BE2C (cell line): ENCODE data around the gene DLL3.
A peak's percentile ranks its signal among the peaks of the same experiment; 100 is the strongest.

Source experiments
- DNase-seq: peaks from one replicate; pipeline ENCODE4 v3.0.0-alpha.2; 2020
- H3K27me3 ChIP-seq: fragments of 250-450 bp; sonication (Bioruptor Pico); 2 replicates; pipeline ENCODE4 v1.5.1; 2020; ENCODE audit warnings: mild to moderate bottlenecking
- H3K36me3 ChIP-seq: fragments of 250-450 bp; sonication (Bioruptor Pico); 2 replicates; pipeline ENCODE4 v1.5.1; 2020; ENCODE audit warnings: mild to moderate bottlenecking
- H3K4me1 ChIP-seq: fragments of 250-450 bp; sonication (Bioruptor Pico); 2 replicates; pipeline ENCODE4 v1.5.1; 2020
- H3K4me3 ChIP-seq: 2 replicates; pipeline ENCODE4 v1.5.1; 2011; ENCODE audit warnings: low read depth, low read length
- H3K9me3 ChIP-seq: fragments of 250-450 bp; sonication (Bioruptor Pico); 2 replicates; pipeline ENCODE4 v1.5.1; 2020
- CTCF ChIP-seq: IDR thresholded peaks from 2 replicates; pipeline ENCODE4 v1.5.1; 2012; ENCODE audit warnings: mild to moderate bottlenecking, low read depth, low read length

The DLL3 gene

GRCh38 chr19:39494661-39495060 lies 4.1 kb upstream of the DLL3 start:
- Histone ChIP-seq H3K36me3 (peaks cover 19% of the 10 kb centered on the region), H3K9me3 (no peaks in the 10 kb centered on the region), H3K4me3 (no peak overlapping the region), H3K27me3 (no peaks in the 10 kb centered on the region), H3K4me1 (0 out of 2 replicates have a peak, but pooled peaks cover 5% of the 10 kb centered on the region)
- no peak for TF ChIP-seq CTCF
- DNase-seq: no peak

GRCh38 chr19:39496063-39496462 lies 2.7 kb upstream of the DLL3 start:
- Histone ChIP-seq H3K4me1 (0 out of 2 replicates have a peak, but pooled peaks cover 5% of the 10 kb centered on the region), H3K27me3 (no peaks in the 10 kb centered on the region), H3K4me3 (no peak overlapping the region), H3K9me3 (no peaks in the 10 kb centered on the region), H3K36me3 (peaks cover 9% of the 10 kb centered on the region)
- TF ChIP-seq CTCF: no peak
- DNase-seq: no peak

- Histone ChIP-seq H3K4me1 (0 out of 2 replicates have a peak, but pooled peaks cover 5% of the 10 kb centered on the region), H3K9me3 (no peaks in the 10 kb centered on the region), H3K36me3 (peaks cover 8% of the 10 kb centered on the region), H3K4me3 (peak overlapping the region; percentile 76), H3K27me3 (no peaks in the 10 kb centered on the region)
- DNase-seq: no peak
- no peak for TF ChIP-seq CTCF
Observed at GRCh38 chr19:39497701-39497995, 1.1 kb upstream of the DLL3 start.

DNA sequence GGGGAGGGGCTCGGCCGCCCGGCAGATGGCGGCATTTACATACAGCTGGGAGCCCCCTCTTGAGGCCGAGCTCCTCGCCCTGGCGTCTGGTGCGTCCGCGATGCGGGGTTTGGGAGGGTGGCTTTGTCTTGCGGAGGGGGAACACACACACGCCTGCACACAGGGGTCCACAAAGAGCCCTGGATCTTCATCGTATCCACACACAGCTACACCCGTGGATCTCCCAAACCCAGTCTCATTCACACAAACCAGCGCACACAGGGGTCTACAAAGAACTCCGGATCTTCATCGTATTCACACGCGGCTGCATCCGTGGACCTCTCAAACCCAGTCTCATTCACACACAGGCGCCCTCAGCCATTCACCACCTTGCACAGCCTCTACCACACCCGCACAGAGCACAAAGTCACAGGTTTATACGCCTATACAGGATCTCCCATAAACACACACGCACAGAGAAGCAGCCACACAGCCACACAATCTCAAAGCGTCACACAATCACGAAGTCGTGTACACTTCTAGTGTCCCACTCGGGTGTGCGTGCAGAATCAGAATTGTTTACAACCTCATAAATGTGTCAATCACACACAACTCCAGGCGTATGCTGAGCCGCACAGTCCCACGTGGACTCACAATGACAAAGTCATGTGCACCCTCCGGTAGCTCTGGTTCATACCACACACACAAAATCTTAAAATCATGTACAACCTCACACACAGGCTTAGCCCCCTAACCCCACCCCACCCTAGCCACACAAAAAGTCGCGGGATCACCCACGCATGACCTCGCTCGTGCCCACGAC lies 550 bp upstream of the DLL3 start:
- no peaks in the 10 kb centered on the region for H3K9me3 ChIP-seq
- peak; percentile 46 for TF ChIP-seq CTCF
- peak; percentile 93 for DNase-seq
- peak overlapping the region; percentile 76 for H3K4me3 ChIP-seq
- H3K4me1 ChIP-seq: 0 out of 2 replicates have a peak, but pooled peaks cover 5% of the 10 kb centered on the region
- no peaks in the 10 kb centered on the region for H3K27me3 ChIP-seq
- peaks cover 8% of the 10 kb centered on the region for H3K36me3 ChIP-seq

DNA sequence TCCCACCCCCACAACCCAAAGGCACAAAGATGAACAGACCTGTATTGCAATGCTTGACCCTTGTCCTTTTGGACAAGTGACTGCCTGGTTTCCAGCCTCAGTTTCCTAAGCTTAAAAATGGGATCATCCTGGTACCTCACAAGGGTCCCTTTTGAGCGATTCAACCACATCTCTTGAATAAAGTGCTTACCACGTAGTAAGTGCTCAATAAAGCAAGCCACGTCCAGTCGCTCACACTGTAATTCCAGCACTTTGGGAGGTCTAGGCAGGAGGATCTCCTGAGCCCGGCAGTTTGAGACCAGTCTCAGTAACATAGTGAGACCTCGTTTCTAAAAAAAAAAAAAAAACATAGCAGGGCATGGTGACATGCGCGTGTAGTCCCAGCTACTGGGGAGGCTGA lies 1.2 kb downstream of the DLL3 start:
- DNase-seq: no peak
- Histone ChIP-seq H3K4me3 (peak overlapping the region; percentile 76), H3K4me1 (0 out of 2 replicates have a peak, but pooled peaks cover 5% of the 10 kb centered on the region), H3K9me3 (no peaks in the 10 kb centered on the region), H3K27me3 (no peaks in the 10 kb centered on the region), H3K36me3 (peaks cover 8% of the 10 kb centered on the region)
- no peak for TF ChIP-seq CTCF

- H3K4me1 ChIP-seq: 0 out of 2 replicates have a peak, but pooled peaks cover 5% of the 10 kb centered on the region
- no peak for DNase-seq
- no peaks in the 10 kb centered on the region for H3K9me3 ChIP-seq
- no peaks in the 10 kb centered on the region for H3K27me3 ChIP-seq
- H3K4me3 ChIP-seq: no peak overlapping the region
- H3K36me3 ChIP-seq: peaks cover 8% of the 10 kb centered on the region
- TF ChIP-seq CTCF: no peak
Observed at GRCh38 chr19:39500543-39500942, 1.8 kb downstream of the DLL3 start.
